ENCODE data around the gene ARHGEF16. TPM values are rescaled to one million over a fixed set of nuclear protein-coding genes. Genes with fewer than 3 reads are reported as not detected.

ARHGEF16 gene
- total and polyA plus RNA-seq, 7 donors: 0.41 to 51.8 (median 2.2) TPM

DNA sequence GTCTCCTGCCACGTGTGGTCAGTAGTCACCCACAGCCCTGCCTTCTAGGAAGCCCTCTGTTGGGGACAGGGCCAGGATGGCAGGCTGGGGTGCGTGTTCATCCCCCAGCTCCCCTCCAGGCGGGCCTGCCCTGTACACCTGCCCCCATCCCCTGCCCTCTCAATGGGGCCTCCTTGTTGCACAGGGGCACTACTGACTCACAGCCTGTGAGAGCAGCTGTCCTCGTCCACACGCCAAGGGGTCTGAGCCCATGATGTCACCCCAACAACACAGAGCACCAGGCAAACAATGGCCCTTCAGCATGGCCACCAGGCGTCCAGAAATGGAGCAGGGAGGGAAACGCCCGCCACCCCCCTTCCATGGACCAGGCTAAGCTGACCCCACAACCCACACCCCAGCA is 64.3 kb downstream of the ARHGEF16 start:
- Histone ChIP-seq H3K36me3 (no peaks in the 10 kb centered on the region), H3K27ac (no peak overlapping the region), H3K4me3 (no peak overlapping the region), H3K9me3 (no peaks in the 10 kb centered on the region), H3K4me1 (peaks cover 0 to 18% (median 7%) of the 10 kb centered on the region in 4 donors), H3K27me3 (no peaks in the 10 kb centered on the region)
- DNase-seq: no peak
- intact Hi-C loops (cut with DNase I): no loop called here
- 95% methylated on average over 8 of the region's 8 CpGs for WGBS, 2 donors
- TF ChIP-seq, protein P1, sequence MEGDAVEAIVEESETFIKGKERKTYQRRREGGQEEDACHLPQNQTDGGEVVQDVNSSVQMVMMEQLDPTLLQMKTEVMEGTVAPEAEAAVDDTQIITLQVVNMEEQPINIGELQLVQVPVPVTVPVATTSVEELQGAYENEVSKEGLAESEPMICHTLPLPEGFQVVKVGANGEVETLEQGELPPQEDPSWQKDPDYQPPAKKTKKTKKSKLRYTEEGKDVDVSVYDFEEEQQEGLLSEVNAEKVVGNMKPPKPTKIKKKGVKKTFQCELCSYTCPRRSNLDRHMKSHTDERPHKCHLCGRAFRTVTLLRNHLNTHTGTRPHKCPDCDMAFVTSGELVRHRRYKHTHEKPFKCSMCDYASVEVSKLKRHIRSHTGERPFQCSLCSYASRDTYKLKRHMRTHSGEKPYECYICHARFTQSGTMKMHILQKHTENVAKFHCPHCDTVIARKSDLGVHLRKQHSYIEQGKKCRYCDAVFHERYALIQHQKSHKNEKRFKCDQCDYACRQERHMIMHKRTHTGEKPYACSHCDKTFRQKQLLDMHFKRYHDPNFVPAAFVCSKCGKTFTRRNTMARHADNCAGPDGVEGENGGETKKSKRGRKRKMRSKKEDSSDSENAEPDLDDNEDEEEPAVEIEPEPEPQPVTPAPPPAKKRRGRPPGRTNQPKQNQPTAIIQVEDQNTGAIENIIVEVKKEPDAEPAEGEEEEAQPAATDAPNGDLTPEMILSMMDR (IDR thresholded peaks at IDR 0.05): no peak
- TF ChIP-seq POLR2AphosphoS5 (IDR thresholded peaks at IDR 0.05) (no peak), POLR2A (IDR thresholded peaks at IDR 0.05) (no peak), EP300 (IDR thresholded peaks at IDR 0.05) (no peak)

DNA sequence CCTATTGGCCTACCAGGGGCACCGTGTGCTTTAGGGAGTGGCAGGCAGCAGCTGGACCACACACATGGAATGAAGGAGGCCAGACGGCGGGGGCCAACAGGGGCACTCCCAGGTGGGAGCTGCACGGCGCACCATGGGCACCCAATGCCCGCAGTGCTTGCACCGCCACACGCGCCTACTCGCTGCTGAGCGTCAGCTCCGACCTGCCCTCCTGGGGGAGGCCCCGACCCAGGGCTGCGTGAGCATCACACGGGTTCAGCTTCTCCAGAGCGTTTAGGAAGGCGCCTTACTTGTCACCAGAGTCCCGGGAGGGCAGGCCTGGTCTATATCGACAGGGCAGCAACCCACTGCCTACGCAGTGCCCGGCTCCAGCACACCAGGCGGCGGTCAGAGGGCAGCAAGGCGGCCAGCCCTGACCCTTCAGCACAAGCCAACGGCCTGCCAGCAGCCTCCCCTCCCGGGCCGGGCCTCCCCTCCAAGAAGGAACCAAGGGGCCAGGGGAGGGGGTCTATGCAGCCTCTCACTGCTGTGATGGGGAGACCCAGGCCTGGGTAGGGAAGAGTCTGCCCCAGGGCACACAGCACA is 64.9 kb downstream of the ARHGEF16 start:
- Histone ChIP-seq H3K27me3 (no peaks in the 10 kb centered on the region), H3K4me3 (no peak overlapping the region), H3K9me3 (no peaks in the 10 kb centered on the region), H3K4me1 (peaks cover 0 to 18% (median 7%) of the 10 kb centered on the region in 4 donors), H3K36me3 (no peaks in the 10 kb centered on the region), H3K27ac (no peak overlapping the region)
- intact Hi-C loops (cut with DNase I): no loop called here
- 93 to 94% methylated on average over 27 of the region's 27 CpGs for WGBS, 2 donors
- DNase-seq: no peak
- no peak for TF ChIP-seq EP300 (IDR thresholded peaks at IDR 0.05)
- TF ChIP-seq POLR2AphosphoS5 (IDR thresholded peaks at IDR 0.05): no peak
- TF ChIP-seq POLR2A (IDR thresholded peaks at IDR 0.05): no peak
- TF ChIP-seq, protein P1 (IDR thresholded peaks at IDR 0.05): no peak

DNA sequence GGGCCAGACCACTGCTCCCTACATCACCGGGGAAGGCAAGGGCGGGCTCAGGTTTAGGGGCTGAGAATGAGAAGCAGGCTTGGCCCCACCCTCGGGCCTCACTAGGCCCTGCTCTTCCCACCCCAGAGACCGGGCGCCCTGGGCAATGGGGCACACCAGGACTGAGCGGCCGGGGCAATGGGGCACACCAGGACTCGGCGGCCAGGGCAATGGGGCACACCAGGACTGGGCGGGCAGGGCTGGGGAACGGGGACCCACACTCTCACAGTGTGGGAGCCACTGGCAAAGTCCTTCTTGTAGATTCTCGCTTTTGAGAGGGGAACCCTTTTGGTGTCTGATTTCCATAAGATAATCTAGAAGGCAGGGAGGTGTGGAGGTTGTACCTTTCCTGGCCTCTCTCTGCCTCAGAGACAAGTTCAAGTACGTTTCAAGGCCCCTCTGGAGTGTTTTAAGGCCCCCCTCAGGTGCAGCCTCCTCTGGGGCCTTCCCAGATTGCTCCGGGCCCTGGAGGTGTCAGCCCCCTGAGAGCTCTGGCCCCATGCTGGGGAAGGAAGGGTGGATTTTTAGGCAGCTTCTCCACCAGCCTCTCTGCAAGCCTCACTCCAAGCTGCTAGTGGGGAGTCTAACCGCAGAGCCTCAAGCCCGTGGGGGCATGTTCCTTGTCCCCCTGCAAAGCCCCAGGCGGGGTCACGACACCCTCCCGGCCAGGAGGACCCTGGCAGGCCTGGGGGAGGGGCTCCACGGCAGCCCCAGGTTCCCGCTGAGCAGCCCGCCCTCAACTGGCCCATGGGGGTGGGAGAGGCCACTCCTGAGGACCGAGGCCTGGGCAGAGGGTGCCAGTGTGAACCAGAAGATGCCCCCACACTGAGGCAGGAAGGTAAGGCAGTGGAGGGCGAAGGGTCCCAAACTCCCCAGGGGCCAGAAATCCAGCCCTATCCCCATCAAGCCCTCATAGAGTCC is 66.2 kb downstream of the ARHGEF16 start:
- Histone ChIP-seq H3K27me3 (no peaks in the 10 kb centered on the region), H3K36me3 (no peaks in the 10 kb centered on the region), H3K4me3 (no peak overlapping the region), H3K27ac (no peak overlapping the region), H3K9me3 (no peaks in the 10 kb centered on the region), H3K4me1 (peaks cover 0 to 18% (median 7%) of the 10 kb centered on the region in 4 donors)
- no peak for DNase-seq
- intact Hi-C loops (cut with DNase I): no loop called here
- WGBS, 2 donors: 84 to 90% methylated on average over 24 of the region's 24 CpGs
- TF ChIP-seq POLR2AphosphoS5 (IDR thresholded peaks at IDR 0.05): no peak
- TF ChIP-seq, protein P1 (IDR thresholded peaks at IDR 0.05): no peak
- TF ChIP-seq EP300 (IDR thresholded peaks at IDR 0.05): no peak
- TF ChIP-seq POLR2A (IDR thresholded peaks at IDR 0.05): no peak

DNA sequence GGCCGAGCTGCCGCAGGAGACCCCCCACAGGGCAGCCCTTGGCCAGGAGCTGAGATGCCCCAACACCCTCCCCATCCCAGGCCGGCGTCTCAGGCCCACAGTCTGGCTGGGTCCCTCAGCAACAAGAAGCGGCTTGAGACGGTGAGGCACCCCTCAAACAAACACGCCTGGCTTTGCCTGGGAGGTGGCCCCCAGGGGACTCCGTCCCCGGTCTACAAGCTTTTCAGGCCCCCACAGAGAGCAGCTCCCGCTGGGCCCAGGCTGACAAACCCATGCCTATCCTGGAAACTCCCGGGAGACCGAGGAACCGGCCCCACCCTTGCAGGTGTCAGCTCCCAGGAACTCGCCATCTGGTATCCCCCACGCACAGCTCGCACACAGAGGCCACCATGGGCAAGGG is 67.0 kb downstream of the ARHGEF16 start:
- H3K27me3 ChIP-seq: no peaks in the 10 kb centered on the region
- H3K36me3 ChIP-seq: no peaks in the 10 kb centered on the region
- no peak for DNase-seq
- TF ChIP-seq EP300 (IDR thresholded peaks at IDR 0.05) (no peak), POLR2AphosphoS5 (IDR thresholded peaks at IDR 0.05) (no peak), POLR2A (IDR thresholded peaks at IDR 0.05) (no peak)
- TF ChIP-seq, protein P1 (IDR thresholded peaks at IDR 0.05): no peak
- no peak overlapping the region for H3K4me3 ChIP-seq
- no peaks in the 10 kb centered on the region for H3K9me3 ChIP-seq
- no peak overlapping the region for H3K27ac ChIP-seq
- intact Hi-C loops (cut with DNase I): no loop called here
- peaks cover 0 to 16% (median 5%) of the 10 kb centered on the region in 4 donors for H3K4me1 ChIP-seq
- 83 to 88% methylated on average over 16 of the region's 16 CpGs for WGBS, 2 donors
